ENCODE measurements around the gene PTCH1. TPM values are rescaled to one million over a fixed set of nuclear protein-coding genes. Genes with fewer than 3 reads are reported as not detected.

The PTCH1 gene
- total and polyA plus RNA-seq, 8 donors = 3.9 to 53.3 (median 23.5) TPM

DNA sequence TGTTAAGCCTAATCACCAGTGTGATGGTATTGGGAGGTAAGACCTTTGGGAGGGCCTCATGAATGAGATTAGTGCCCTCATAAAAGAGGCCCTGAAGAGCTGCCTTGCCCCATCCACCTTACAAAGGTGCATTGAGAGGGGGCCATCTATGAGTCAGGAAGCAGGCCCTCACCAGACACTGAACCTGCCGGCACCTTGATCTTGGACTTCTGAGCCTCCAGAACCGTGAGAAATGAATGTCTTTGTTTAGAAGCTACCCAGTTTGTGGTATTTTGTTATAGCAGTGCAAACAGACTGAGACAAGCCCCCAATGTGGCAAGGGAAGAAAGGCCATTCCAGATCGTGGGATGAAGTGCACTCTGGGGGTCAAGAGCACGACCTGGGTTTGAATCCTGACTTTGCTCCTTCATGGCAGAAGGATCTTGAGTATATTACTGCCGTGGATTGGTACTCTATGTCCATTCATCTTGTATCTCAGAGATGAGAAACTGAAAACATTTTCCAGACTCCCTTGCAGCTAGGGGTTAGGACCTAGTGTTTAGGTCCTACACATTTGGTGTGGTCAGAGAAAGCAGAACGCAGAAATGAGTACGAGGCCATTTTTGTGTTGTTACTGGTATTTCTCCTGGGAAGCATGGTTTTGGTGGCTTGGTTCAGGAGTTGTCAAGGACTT is 86.7 kb downstream of the PTCH1 start:
- Histone ChIP-seq H3K36me3 (no peaks in the 10 kb centered on the region), H3K9me3 (peaks cover 0 to 10% (median 5%) of the 10 kb centered on the region in 4 donors), H3K27me3 (peaks cover 0 to 8% (median 0%) of the 10 kb centered on the region in 3 donors), H3K4me1 (peaks cover 6 to 15% (median 11%) of the 10 kb centered on the region in 4 donors), H3K27ac (no peak overlapping the region), H3K4me3 (no peak overlapping the region)
- TF ChIP-seq POLR2AphosphoS5 (IDR thresholded peaks at IDR 0.05) (no peak), POLR2A (IDR thresholded peaks at IDR 0.05) (no peak), EP300 (IDR thresholded peaks at IDR 0.05) (no peak)
- TF ChIP-seq, protein P1, sequence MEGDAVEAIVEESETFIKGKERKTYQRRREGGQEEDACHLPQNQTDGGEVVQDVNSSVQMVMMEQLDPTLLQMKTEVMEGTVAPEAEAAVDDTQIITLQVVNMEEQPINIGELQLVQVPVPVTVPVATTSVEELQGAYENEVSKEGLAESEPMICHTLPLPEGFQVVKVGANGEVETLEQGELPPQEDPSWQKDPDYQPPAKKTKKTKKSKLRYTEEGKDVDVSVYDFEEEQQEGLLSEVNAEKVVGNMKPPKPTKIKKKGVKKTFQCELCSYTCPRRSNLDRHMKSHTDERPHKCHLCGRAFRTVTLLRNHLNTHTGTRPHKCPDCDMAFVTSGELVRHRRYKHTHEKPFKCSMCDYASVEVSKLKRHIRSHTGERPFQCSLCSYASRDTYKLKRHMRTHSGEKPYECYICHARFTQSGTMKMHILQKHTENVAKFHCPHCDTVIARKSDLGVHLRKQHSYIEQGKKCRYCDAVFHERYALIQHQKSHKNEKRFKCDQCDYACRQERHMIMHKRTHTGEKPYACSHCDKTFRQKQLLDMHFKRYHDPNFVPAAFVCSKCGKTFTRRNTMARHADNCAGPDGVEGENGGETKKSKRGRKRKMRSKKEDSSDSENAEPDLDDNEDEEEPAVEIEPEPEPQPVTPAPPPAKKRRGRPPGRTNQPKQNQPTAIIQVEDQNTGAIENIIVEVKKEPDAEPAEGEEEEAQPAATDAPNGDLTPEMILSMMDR (IDR thresholded peaks at IDR 0.05) = no peak
- 86 to 94% (median 90%) methylated on average over 7 of the region's 7 CpGs for WGBS, 5 donors
- intact Hi-C loops (cut with DNase I; ENCODE audit: low total_unique reads) = no loop called here
- DNase-seq = no peak

DNA sequence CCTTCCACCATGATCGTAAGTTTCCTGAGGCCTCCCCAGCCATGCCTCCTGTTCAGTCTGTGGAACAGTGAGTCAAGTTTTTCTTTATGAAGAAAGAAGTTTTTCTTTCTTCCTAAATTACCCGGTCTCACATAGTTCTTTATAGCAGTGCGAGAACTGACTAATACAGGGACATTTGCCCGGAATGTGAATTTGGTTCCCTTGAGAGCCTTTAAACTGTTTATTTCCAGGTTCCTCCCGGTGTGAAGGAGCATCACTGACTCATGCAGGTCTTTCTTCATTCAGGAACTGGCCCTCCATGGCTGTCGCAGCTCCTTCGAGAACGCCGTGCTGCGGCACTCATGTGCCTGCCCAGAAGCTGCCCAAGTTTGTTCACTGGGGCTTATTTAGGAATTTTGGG is 87.7 kb downstream of the PTCH1 start:
- Histone ChIP-seq H3K4me3 (no peak overlapping the region), H3K4me1 (peaks cover 6 to 15% (median 11%) of the 10 kb centered on the region in 4 donors), H3K36me3 (no peaks in the 10 kb centered on the region), H3K27ac (no peak overlapping the region), H3K9me3 (peaks cover 0 to 11% (median 5%) of the 10 kb centered on the region in 4 donors), H3K27me3 (peaks cover 0 to 8% (median 0%) of the 10 kb centered on the region in 3 donors)
- intact Hi-C loops (cut with DNase I; ENCODE audit: low total_unique reads) = no loop called here
- 89 to 97% (median 94%) methylated on average over 10 of the region's 10 CpGs for WGBS, 5 donors
- DNase-seq = no peak
- TF ChIP-seq EP300 (IDR thresholded peaks at IDR 0.05) (no peak), POLR2AphosphoS5 (IDR thresholded peaks at IDR 0.05) (no peak), POLR2A (IDR thresholded peaks at IDR 0.05) (no peak)
- TF ChIP-seq, protein P1 (IDR thresholded peaks at IDR 0.05) = no peak

DNA sequence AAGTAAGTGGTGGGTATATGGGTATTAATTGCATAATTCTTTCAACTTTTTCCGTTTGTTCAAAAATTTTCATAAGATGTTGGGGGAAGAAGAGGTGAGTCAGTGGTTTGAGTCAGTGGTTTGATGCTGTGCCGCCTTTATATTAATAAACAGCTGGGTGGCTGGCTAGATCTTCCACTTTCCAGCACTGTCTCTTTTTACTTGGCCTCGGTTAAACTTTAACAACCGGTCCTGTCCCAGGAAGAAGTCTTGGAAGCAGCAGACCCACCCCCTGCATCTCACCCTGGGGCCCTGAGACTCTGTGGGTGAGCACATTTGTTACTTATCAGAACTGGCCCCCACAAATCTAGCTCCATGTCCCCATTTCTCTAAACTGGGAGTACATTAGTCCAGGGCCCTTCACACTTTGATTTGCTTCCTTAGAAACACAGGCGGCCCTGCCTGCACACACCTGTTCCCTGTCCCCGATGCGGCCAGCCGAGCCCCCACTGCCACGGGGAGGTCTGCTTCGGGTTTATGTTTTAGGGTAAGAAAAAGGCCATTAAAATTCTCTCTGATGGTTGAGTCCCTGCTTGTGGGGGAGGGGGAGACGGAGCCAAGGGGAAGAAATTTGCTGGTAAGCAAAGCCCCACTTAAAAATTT is 90.7 kb downstream of the PTCH1 start:
- Histone ChIP-seq H3K4me3 (peak overlapping the region; percentile 38 to 51 (median 48)), H3K36me3 (peaks cover 0 to 7% (median 0%) of the 10 kb centered on the region in 4 donors), H3K27me3 (peaks cover 0 to 8% (median 0%) of the 10 kb centered on the region in 3 donors), H3K27ac (peak overlapping the region; percentile 67 to 91 (median 83)), H3K9me3 (peaks cover 6 to 39% (median 24%) of the 10 kb centered on the region in 4 donors), H3K4me1 (peaks cover 6 to 15% (median 11%) of the 10 kb centered on the region in 4 donors)
- TF ChIP-seq POLR2AphosphoS5 (IDR thresholded peaks at IDR 0.05) = no peak
- TF ChIP-seq POLR2A (IDR thresholded peaks at IDR 0.05) = no peak
- TF ChIP-seq, protein P1 (IDR thresholded peaks at IDR 0.05) = no peak
- no peak for TF ChIP-seq EP300 (IDR thresholded peaks at IDR 0.05)
- WGBS, 5 donors = 9 to 46% (median 16%) methylated on average over 11 of the region's 11 CpGs
- peak in 1 of 2 donors; percentile 49 for DNase-seq
- intact Hi-C loops (cut with DNase I; ENCODE audit: low total_unique reads) = no loop called here

DNA sequence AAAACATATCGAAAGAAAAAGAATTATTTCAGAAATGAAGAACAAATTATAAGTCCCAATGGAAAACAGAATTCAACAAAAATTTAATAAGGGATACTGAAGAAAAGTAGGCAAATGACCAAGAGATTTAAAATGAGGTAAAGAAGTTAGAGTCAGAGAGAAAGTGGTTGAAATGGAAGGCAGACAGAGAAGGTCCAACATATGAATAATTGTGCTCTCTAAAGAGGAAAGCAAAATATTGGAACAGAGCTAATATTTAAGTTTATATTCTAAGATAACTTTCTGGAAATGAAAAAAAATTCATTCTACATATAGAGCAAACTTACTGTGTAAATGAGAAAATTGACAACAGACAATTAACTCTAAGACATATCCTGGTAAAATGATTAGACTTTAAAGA is 94.1 kb downstream of the PTCH1 start:
- no peak for DNase-seq
- peaks cover 6 to 15% (median 11%) of the 10 kb centered on the region in 4 donors for H3K4me1 ChIP-seq
- no peak for TF ChIP-seq EP300 (IDR thresholded peaks at IDR 0.05)
- TF ChIP-seq, protein P1 (IDR thresholded peaks at IDR 0.05) = no peak
- TF ChIP-seq POLR2AphosphoS5 (IDR thresholded peaks at IDR 0.05) = no peak
- no peak for TF ChIP-seq POLR2A (IDR thresholded peaks at IDR 0.05)
- H3K27me3 ChIP-seq = peaks cover 0 to 8% (median 0%) of the 10 kb centered on the region in 3 donors
- intact Hi-C loops (cut with DNase I; ENCODE audit: low total_unique reads) = no loop called here
- peaks cover 0 to 7% (median 0%) of the 10 kb centered on the region in 4 donors for H3K36me3 ChIP-seq
- WGBS, 5 donors = 95 to 100% (median 100%) methylated on average over 1 of the region's 1 CpG
- no peak overlapping the region for H3K27ac ChIP-seq
- H3K9me3 ChIP-seq = peaks cover 6 to 30% (median 19%) of the 10 kb centered on the region in 4 donors
- no peak overlapping the region for H3K4me3 ChIP-seq
